WTC11 (cell line): ENCODE data around the gene SRD5A1. TPM values are rescaled to one million over a fixed set of nuclear protein-coding genes. Genes with fewer than 3 reads are reported as not detected.
"Not testable (repeated sequence)": the region's sequence is repeated elsewhere in the genome, so short reads cannot be mapped to it uniquely, and the experiment has no call there.

Source experiments
- ATAC-seq: fragments of 200-7000 bp; cut with Tn5 transposase; 2 replicates; pipeline ENCODE4 v1.10.0; 2021; ENCODE audit warnings: mild to moderate bottlenecking, moderate library complexity
- CTCF ChIA-PET: fragments of 300-600 bp; sonication (Branson Sonifier 250); formaldehyde crosslinking; loops from one replicate; lab custom pipeline; 2021; ENCODE audit warnings: antibody characterized with exemption; lab: Charles Lee
- POLR2A ChIA-PET: fragments of 350-600 bp; sonication (Branson Sonifier 250); formaldehyde crosslinking; loops from one replicate; lab custom pipeline; 2021; ENCODE audit warnings: antibody characterized with exemption; lab: Charles Lee
- DNase-seq: peaks from one replicate; pipeline ENCODE4 v3.0.0; 2021; ENCODE audit warnings: low spot score
- H3K27ac Mint-ChIP-seq: 2 replicates; pipeline ENCODE4 v1.8.0; 2021; ENCODE audit warnings: mixed read lengths
- H3K27me3 Mint-ChIP-seq: 2 replicates; pipeline ENCODE4 v1.8.0; 2021; ENCODE audit warnings: low read depth, mild to moderate bottlenecking, moderate library complexity, mixed read lengths
- H3K36me3 Mint-ChIP-seq: 2 replicates; pipeline ENCODE4 v1.8.0; 2021; ENCODE audit warnings: mixed read lengths
- H3K4me1 Mint-ChIP-seq: 2 replicates; pipeline ENCODE4 v1.8.0; 2022; ENCODE audit warnings: mixed read lengths
- H3K4me3 Mint-ChIP-seq: 2 replicates; pipeline ENCODE4 v1.8.0; 2021; ENCODE audit warnings: mild to moderate bottlenecking, moderate library complexity, mixed read lengths
- H3K9me3 Mint-ChIP-seq: 2 replicates; pipeline ENCODE4 v1.8.0; 2021; ENCODE audit warnings: mixed read lengths
- IRF2 ChIP-seq: sonication (generic); formaldehyde crosslinking; IDR thresholded peaks from 2 replicates; pipeline ENCODE4 v1.8.0; 2022; ENCODE audit warnings: low read depth, missing genetic modification reagents, borderline replicate concordance
- JUN ChIP-seq: sonication (generic); formaldehyde crosslinking; IDR thresholded peaks from 2 replicates; pipeline ENCODE4 v1.8.0; 2023; ENCODE audit warnings: mild to moderate bottlenecking, missing genetic modification reagents
- KAT7 ChIP-seq: sonication (generic); formaldehyde crosslinking; IDR thresholded peaks from 2 replicates; pipeline ENCODE4 v1.8.1; 2023; ENCODE audit warnings: missing genetic modification reagents, mild to moderate bottlenecking, borderline replicate concordance
- NFATC4 ChIP-seq: fragments of 250-450 bp; sonication (Bioruptor Pico); IDR thresholded peaks from 2 replicates; pipeline ENCODE4 v1.9.0; 2021; ENCODE audit warnings: mild to moderate bottlenecking
- NR3C1 ChIP-seq: sonication (generic); formaldehyde crosslinking; conservative IDR thresholded peaks from 2 replicates; pipeline ENCODE4 v1.8.1; 2023; ENCODE audit warnings: low read depth, mild to moderate bottlenecking, missing genetic modification reagents
- PRDM15 ChIP-seq: sonication (generic); formaldehyde crosslinking; IDR thresholded peaks from 2 replicates; pipeline ENCODE4 v1.8.0; 2022; ENCODE audit warnings: missing genetic modification reagents
- SP1 ChIP-seq: sonication (generic); formaldehyde crosslinking; conservative IDR thresholded peaks from 2 replicates; pipeline ENCODE4 v1.8.1; 2022; ENCODE audit warnings: missing genetic modification reagents
- ZMAT4 ChIP-seq: fragments of 250-450 bp; sonication (Bioruptor Pico); IDR thresholded peaks from 2 replicates; pipeline ENCODE4 v1.9.0; 2021; ENCODE audit warnings: mild to moderate bottlenecking
- ZNF121 ChIP-seq: sonication (generic); formaldehyde crosslinking; IDR thresholded peaks from 2 replicates; pipeline ENCODE4 v1.8.0; 2023; ENCODE audit warnings: missing genetic modification reagents
- ZNF281 ChIP-seq: sonication (generic); formaldehyde crosslinking; IDR thresholded peaks from 2 replicates; pipeline ENCODE4 v1.8.0; 2023; ENCODE audit warnings: mild to moderate bottlenecking, missing genetic modification reagents
- total RNA-seq: library from RNA; stranded (reverse); gene quantifications from 3 replicates; pipeline ENCODE4 v1.2.3, GENCODE V29; 2021

Gene SRD5A1
- total RNA-seq, 1 experiment from 2014 or later, result 36.9 TPM

GRCh38 chr5:6638236-6638635, 5.0 kb downstream of the SRD5A1 start (continued):
- no peak for TF ChIP-seq ZNF281 (CRISPR knock-in tag)

GRCh38 chr5:6642655-6643054, 9.4 kb downstream of the SRD5A1 start:
- POLR2A ChIA-PET, result interaction anchor here (1.1 kb wide), 1 partner anchor 10 kb away, joined by 3 read pairs; the partner anchor contains the start of genes NSUN2 and SRD5A1

GRCh38 chr5:6644794-6645241, 11.6 kb downstream of the SRD5A1 start:
- Mint-ChIP-seq H3K27ac (no peak overlapping the region), H3K27me3 (no peaks in the 10 kb centered on the region), H3K4me1 (peaks cover 16% of the 10 kb centered on the region), H3K4me3 (no peak overlapping the region), H3K36me3 (peaks cover 11% of the 10 kb centered on the region), H3K9me3 (0 out of 2 replicates have a peak, but pooled peaks cover 3% of the 10 kb centered on the region)
- TF ChIP-seq JUN (CRISPR knock-in tag) (no peak), SP1 (CRISPR knock-in tag) (no peak), KAT7 (CRISPR knock-in tag) (no peak), PRDM15 (CRISPR knock-in tag) (no peak), ZMAT4 (no peak), IRF2 (CRISPR knock-in tag) (no peak), ZNF121 (CRISPR knock-in tag) (no peak), NR3C1 (CRISPR knock-in tag) (no peak)
- ChIA-PET POLR2A (no interaction called here), CTCF (no interaction called here)
- DNase-seq (no peak), ATAC-seq (no peak)

More at GRCh38 chr5:6642655-6643054, 9.4 kb downstream of the SRD5A1 start:
- TF ChIP-seq NFATC4 (CRISPR knock-in tag), result no peak
- no peak overlapping the region for H3K27ac Mint-ChIP-seq
- no peak for ATAC-seq
- no peak overlapping the region for H3K4me3 Mint-ChIP-seq
- no peak for DNase-seq
- no peaks in the 10 kb centered on the region for H3K4me1 Mint-ChIP-seq
- CTCF ChIA-PET, result no interaction called here
- H3K36me3 Mint-ChIP-seq, result peaks cover 10% of the 10 kb centered on the region
- no peaks in the 10 kb centered on the region for H3K27me3 Mint-ChIP-seq
- H3K9me3 Mint-ChIP-seq, result 0 out of 2 replicates have a peak, but pooled peaks cover 3% of the 10 kb centered on the region

GRCh38 chr5:6645571-6646362, 12.5 kb downstream of the SRD5A1 start:
- DNase-seq, H3K4me3 Mint-ChIP-seq, H3K27me3 Mint-ChIP-seq, POLR2A ChIA-PET, H3K27ac Mint-ChIP-seq, ATAC-seq, H3K9me3 Mint-ChIP-seq, CTCF ChIA-PET: not testable (repeated sequence)
- H3K4me1 Mint-ChIP-seq, result peaks cover 20% of the 10 kb centered on the region
- peaks cover 13% of the 10 kb centered on the region for H3K36me3 Mint-ChIP-seq
